Putamen (tissue), 1 donor: ENCODE measurements around the gene TMEM8B.
A peak's percentile ranks its signal among the peaks of the same experiment; 100 is the strongest.

Experiments used
- DNase-seq: peaks from one replicate; pipeline ENCODE4 v3.0.0-alpha.2; 2016; ENCODE audit warnings: low spot score

The TMEM8B gene

DNA sequence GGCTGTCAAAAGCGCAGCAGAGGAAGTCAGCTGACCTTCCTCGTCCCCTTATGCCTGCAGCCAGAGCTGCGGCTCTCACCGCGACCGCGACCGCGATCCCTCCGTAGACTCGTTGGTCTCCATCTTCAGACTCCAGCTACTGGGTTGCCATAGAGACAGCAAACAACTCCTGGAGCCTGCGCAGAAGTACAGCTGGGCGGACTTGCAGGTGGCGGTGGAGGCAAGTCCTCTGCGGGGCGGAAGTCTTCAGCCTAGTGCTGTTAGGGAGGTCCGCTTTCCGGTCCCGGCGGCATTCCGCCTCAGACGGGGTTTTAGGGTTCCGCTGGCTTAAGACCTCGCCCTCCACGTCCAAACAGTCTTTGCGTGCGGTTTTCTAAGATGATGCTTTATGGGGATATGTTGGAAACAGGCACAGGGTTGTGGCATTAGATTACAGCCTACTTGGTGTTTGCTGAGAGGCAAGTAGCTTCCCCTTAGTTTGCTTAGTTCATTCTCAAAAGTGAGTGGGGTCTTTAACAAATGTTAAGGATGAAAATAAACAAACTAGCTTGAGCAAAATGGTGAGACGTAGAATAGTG lies 16.9 kb upstream of the TMEM8B start, which contains the start of gene SPAG8:
SPAG8 (minus strand) TSS at position 238 of the 578 bp plus-strand sequence; CDS start at position 123, 115 bp downstream.
- DNase-seq, result peak; percentile 96

DNA sequence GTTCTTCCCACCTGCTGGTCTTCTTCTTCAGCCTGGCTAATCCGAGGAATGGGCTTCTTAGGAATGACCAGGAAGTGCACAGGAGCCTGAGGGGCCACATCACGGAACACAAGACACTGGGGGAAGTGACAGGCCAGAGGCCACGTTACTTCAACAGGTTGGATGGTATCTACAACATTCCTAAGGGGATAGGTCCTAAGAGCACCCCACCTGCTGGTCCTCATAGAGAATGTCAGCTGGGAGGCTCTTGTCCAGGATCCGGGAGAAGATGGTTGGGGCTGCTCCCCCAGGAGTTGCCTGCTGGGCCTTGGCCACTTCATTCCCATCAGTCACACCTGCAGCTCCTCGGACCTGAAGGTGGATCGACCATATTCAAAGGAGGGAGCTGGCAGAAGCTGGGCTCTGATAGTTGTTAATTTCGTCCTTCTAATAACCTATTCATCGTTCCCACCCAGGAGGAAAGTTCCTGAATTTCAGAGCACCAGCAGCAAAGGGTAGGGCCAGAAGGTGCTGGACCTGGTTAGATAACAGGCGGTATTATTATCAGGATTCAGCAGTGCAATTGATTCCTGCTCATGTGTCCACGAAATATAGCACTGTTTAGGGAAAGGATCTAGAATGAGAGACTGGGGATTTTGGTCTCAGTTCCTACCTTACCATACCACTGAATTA lies 15.5 kb upstream of the TMEM8B start:
- no peak for DNase-seq

DNA sequence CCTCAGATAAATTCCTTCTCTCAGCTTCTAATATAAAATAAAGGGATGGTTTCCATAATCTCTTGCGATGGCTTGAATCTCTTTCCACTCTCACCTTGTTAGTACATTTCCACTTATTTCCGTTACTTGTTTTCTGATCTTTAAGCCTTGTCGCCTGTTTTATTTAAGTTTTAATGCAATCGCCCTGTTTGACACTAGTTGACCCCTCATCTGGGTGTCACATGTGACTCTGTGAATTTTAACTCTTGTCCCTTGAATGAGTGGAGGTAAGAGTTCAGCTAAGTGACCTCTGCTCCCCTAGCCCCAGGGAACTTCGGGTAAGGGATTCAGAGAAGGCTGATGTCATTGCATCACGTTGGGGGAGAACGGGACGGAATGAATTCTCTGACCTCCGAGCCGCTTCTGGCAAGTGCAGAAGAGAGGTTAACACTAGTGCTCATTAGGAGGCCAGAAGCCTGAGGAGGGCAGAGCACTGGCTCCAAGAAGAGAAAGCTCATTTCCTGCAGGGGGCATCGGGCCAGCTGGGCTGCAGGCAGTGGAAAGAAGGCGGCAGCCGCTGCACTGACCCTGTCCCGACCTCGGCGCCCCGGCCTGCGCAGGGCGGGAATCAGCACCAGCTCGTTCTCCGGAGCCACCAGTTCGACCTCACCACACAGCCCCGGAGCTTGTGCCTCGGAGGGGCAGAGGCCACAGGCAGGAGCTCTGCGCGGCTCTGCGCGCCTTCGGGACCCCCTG lies 14.8 kb upstream of the TMEM8B start:
- peak; percentile 61 for DNase-seq

DNA sequence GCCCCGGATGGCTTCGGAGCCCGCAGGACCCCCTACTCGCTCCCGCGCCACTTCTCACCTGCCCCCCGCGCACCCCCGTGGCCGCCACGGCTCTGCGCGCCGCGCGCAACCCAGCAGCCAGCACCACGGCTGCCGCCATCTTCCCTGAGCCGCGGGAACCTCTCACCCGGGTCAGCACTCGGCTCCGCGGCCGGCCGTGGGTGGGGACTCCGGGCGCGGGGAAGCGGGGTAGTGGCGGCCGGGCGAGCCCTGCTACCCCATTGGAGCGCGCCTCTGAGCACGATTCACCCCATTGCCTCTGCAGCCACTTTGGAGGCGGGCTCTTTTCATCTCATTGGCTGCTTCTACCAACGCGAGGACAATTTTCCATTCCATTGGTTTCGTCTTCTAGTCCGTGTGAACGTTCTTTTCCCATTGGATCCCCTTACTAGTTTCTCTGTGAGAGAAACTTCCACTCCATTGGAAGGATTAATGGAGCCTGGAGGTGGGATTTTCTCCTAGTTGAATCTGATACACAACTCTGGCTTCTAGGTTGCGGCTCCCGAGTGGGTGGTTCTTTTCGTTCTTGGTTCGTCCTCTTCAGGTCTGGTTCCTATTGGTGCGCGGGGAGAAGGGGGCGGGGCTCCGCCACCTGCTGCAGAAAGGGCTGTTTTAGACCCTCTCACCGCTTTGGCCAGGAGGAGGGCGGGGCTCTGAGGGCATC lies 14.0 kb upstream of the TMEM8B start, which contains the start of gene HINT2:
HINT2 (minus strand) TSS at position 202 of the 703 bp plus-strand sequence; CDS start at position 139, 63 bp downstream.
- DNase-seq, result peak; percentile 98

DNA sequence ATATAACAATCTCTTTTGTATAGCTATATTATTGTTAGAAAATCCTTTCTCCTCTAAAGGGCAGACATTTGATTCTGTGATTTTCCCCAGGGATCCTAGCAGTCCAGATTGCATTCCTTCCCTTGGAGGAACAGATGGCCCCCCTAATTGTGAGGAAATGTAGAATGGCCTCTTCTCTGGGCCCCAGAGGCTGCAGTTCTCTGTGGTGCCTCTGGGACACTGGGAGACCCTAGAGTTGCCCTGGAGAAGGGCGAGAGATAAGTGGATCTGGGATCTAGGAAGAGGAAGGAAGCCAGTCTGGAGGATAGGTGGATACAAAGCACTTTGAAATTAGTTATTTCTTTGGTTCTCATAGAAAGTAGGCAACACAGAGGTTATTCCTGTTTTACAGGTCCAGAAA lies 12.3 kb upstream of the TMEM8B start:
- DNase-seq, result no peak

DNA sequence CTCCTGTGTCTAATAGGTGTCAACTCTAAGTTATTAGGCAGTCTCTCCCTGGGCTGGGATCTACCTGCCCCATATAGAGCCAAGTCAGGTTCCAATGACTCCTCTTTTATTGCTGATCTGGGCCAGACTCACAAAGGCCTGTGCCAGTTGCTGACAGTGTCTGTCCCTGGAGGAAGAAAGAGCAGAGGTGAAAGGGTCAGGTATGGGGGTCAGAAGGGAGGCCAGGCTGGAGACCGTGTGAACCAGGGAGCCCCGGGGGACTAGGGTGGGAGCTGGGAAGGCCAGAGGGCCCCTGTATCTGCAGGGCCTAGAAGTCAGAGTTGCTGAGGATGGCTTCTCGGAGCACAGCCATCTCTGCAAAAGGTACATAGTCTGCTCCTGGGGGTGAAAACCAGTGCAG lies 10.7 kb upstream of the TMEM8B start:
- DNase-seq, result no peak

DNA sequence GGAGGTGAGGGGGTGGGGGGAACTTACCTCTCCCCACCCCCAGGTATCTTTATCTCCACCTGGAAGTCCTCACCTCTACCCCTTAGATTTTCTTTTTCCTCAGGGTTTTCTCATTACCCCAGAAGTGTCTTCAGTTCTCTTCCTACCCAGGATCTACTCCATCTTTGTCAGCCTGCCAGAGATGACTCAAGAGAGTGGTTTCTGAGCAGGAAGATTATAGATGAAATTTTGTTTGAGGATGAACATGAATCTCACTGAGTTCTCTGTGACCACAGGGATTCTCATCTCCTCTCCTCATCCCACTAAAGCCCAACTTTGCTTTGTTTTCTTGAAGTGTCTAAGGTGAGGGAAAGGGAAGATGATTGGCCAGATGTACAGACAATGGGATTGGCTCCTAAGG lies 9.0 kb upstream of the TMEM8B start:
- no peak for DNase-seq

DNA sequence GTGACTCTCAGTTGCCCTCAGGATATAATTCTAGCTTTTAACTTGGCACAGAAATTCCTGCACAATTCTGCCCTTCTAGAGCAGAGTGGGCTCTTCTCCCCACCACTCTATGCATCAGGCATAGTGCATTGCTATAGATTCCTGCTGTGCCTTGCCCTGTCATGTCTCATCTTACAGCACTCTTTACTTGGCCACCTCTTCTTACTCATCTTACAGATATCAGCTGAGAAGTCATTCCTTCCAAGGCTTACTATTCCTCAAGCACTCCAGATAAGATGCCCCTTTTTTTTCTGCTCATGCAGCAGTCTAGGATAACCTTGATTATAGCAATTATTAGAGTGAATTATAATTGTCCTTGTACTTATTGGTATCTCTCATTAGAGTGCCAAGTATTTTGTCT lies 6.1 kb upstream of the TMEM8B start:
- DNase-seq, result no peak

DNA sequence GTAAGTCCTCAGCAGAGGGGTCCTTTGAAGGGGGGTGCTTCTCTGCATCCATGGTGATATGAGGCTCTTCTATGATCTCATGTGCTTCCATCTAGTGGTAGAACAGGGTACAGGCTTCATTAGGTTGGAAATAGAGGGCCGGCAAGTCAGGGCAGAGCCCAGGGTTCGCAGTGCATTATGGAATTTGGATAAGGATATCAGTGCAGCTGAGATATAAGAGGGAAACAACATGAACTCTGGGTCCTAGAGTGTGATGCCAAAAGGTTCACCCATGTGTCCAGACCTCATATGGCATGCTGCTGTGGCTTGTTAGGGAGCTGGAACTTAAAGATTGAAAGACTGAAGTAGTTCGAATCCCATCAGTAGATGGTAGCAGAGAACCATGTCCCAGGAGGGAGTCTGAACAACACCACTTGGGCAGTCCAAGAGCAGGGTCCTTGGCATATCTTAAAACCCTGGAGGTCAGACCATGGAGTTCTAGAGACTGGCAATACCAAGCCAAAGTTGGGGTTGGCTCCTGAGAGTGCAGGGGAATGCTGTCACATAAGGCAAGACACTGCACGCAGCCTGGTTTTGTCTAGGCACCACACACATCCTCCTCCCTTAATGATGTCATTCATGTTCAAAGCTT lies 2.8 kb upstream of the TMEM8B start:
- DNase-seq, result no peak

DNA sequence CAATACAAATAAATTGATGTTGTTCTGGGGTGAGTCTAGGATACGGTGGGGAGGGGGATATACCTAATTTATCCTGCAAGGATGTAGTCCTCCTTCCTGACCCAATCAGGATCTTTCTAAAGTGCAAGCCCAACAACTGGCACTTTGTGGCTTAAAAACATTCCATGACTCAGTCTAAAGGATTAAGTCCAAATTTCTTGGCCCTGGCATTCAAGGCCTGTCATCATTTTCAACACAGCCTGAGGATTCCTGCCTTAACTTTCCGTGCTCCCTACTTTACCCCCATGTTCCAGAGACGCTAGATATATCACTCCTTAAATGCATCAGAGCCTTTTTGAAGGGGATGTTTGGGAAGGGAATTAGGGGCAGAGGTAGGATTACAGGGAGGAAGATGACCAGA lies 1.5 kb upstream of the TMEM8B start:
- no peak for DNase-seq

DNA sequence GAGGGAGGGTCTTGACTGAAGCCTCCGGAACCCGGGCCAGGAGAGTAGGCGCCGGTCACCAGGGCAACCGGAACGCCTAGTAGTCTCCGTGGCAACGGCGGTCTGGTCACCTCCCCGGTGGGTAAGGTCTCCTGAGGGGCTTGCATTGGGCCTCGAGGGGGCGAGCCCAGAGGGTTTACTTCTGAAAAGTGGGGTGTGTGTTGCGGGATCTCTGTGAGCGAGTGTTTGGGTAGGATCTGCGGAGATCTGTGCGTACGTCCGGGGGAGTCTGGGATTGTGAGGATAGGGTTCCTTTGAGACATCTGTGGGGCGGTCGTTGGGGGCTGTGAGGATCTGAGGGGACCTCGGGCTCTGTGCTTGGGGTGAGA lies 328 bp upstream of the TMEM8B start, which contains the start of gene FAM221B:
FAM221B (minus strand) TSS at position 17 of the 368 bp plus-strand sequence. CDS start 2,571 bp downstream, outside the sequence.
- no peak for DNase-seq

DNA sequence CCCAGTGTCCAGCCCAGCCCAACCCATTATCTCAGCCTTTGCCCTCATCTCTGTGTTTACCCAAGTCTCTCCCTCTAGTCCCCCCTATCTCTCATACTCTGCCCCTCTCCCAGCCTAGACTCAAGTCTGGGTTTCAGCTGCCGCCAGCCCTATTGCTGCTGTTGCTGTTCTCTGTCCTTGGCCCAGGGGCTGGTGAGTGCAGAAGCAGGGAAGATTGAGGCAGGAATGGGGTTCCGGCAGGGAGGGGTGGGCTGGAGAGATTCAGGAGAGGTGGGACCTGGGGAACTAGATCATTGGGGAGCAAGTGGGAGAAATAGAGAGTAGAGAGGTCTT lies 702 bp downstream of the TMEM8B start:
- DNase-seq, result no peak

DNA sequence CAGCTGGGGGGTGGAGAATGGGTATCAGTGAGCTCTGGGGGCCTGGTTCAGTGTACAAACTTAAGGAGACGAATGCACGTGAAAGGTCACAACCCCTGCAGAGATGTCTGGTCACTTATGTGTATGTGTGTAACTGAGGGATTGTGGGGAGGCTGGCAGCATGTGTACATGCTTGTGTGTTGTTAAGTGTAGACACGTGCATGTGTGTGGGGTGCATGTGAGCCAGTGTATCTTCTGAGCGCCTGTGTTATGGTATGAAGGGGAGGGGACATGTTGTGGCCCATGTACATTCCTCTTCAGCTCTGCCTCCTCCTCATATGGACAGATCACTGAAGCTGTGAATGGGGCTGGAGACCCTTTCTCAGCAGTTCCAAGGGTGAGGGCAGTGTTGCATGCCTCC lies 2.0 kb downstream of the TMEM8B start:
- DNase-seq, result no peak

DNA sequence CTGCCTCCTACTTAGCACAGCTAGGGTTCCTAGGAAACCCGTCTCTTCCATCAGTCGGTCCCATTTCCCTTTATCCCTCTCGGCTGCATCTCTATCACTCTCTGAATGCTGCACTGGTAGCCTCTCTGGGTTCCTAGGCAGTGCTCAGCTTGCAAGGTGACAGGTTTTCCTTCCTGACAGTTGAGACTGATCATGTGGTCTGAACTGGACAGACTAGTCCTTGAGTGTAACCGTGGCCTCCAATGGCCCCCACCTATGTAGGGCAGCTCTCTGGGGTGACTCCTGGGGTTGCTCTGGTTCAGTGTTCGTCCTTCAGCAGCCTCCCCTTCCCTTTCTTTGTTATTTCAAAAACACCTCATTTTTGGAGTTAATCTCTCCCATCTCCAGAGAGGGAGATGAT lies 3.8 kb downstream of the TMEM8B start:
- no peak for DNase-seq

DNA sequence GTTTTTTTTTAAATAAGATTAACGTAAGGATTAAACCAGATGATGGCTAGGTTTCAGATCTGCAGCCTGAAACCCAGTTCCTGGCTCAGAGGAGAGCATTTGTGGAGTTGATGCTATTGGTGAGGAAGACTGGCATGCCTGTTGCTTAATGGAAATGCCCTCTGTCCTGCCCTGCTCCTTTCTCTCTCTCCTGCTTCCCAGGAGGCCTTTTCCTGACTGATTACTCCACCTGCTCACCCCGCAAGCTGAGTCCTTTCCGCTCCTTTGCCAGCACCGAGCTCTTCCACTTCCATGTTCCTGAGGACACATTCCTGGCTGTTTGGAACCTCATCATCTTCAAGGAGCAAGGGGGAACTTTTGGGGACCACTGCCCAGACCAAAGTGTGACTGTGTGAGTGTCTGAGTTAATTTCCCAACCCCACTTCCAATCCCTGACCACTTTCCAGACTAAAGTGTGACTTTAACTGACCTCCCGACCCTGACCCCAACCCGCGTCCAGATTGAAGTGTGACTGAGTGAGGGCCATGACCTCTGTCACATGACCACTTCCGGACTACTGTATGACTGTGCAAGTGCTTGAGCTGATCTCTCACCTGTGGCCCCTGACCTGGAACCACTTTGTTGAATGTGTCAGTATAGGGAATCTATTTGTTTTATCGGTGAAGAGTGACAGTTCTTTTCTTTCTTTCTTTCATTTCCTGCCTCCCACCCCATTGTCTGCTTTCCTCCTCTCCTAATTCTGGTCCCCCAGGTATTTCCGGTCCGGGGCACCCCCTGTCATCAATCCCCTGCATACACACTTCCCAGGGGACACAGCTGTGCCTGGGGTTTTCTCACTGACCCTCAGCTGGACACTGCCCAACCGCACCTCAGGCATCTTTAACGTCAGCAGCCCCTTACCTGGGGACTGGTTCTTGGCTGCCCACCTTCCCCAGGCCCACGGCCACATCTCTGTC lies 5.5 kb downstream of the TMEM8B start:
- no peak for DNase-seq

DNA sequence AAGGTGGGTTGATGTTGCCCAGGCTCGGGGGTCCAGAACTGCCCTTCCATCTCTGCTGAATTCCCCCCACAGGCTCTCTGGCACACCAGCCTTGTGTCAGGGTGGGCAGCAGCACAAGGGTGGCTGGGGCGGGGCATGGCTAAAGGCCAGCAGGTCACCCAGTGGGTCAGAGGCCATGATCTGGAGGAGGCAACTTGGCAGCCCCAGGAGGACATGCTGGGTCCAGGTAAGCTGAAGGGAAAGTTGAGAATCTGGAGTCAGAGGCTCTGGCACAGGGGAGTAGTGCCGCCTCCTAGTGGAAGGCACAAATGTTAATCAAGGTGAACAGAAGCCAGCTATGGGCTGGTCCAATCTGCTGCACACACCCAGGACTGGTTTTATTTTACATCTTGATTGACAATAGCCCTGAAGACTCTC lies 6.2 kb downstream of the TMEM8B start:
- no peak for DNase-seq

DNA sequence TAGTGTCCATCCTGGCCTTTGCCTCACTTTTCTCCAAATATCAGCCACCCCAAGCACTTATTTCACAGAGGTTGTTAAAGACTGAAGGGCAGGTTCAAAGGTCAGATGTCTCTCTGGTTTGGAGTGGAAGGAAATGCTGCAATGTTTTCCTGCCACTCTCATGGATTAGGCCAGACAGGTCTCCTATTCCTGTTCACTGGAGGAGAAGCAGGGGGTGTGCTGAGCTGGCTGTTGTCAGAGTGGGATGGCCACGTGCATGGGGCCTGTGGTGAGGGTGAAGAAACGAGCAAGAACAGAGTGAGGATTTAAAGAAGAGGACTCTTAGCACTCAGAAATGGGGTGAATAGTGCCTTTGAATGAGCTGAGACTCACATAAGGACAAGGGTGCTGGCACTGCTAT lies 6.7 kb downstream of the TMEM8B start:
- no peak for DNase-seq

DNA sequence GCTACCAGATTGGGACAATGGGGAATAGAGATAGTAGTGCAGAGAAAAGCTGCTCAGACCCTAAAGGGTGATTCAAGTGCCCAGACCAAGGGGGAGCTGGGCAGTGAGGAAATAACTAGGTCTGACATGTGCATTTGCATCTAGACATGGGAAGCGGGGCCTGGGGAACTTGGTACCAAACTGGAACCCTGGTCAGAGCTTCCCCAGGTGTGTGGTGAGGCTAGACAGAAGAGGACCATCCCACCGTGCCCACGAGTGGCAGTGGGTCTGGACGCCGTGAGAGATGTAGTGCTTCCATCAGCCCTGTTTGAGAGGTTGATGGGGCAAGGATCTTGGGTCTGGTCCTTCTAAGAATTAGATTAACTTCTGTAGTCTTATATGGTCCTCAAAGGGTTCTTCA lies 7.6 kb downstream of the TMEM8B start:
- no peak for DNase-seq

DNA sequence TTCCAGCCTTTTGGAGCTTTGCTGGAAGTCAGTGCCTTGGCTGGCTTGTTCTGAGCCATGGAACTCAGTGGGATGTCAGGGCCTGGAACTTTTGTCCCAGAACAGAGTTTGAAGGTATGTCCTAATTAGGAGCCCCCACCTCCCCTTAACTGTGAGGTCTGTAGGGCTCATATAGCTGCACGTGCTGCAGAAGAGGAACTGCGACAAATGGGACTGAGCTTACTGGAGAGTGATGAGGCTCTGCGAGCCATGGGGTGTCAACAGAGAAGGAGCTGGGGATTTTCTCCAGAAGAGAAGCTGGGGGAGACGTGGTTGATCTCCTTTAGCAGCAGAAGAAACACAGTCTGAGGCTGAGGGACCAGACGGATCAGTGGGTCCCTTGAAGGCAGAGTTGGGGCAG lies 10.9 kb downstream of the TMEM8B start:
- no peak for DNase-seq

DNA sequence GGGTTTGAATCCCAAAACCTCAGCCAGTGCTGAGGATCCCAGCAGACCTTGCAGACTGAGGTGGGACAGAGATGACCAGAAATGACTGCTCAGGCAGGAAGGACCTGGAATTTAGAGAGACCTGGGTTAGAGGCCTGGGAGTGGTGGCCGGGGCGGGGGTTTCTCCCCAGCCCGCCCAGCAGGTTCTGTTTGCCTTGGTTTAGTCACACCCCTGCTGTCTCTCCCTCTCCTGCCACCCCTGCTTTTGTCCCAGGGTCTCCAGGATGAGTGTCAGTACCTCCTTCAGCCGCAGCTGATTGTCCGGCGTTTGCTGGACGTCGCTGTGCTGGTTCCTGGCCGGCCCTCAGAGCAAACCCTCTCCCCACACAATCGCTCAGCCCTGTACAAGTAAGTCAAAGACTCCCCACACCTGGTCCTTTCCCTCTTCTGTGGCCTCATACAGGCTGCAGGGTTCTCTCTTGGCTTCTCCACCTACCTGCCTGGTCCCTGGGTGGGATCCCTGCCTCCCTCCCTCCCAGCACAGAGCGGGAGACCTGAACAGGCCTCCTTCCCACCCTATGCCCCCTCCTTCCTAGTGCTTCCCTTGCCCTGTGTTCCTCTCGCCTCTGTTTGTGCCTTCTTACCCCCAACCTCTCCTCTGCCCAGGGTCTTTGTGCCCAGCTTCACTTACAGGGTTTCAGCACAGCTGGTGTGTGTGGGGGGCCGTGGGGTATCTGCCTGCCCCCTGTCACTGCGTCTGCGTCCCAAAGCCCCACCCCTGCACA lies 12.0 kb downstream of the TMEM8B start:
- no peak for DNase-seq

DNA sequence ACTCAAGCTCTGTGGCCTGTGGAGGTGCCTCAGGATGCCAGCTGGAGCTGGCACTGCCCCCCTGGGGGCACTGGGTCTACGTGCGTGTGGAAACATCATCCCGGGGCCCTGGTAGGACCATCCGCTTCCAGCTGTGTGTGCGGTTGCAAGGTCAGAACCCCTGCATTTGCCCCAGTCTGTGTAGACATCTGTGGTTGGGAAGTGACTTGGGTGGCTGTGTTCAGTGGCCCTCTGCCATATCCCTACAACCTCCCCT lies 12.5 kb downstream of the TMEM8B start:
- no peak for DNase-seq
